DND-41 (cell line): ENCODE data around the gene SLIT1.

Source experiments
- ATAC-seq: fragments of 200-7000 bp; cut with Tn5 transposase; 3 replicates; pipeline ENCODE4 v1.9.1; 2021; ENCODE audit warnings: low read depth; ENCODE audit not compliant: insufficient read depth
- DNase-seq: peaks from one replicate; pipeline ENCODE4 v3.0.0-alpha.2; 2020
- H2AFZ ChIP-seq: 2 replicates; pipeline ENCODE4 v1.6.0; 2012; ENCODE audit warnings: low read depth, low read length
- H3K27ac ChIP-seq: 2 replicates; pipeline ENCODE4 v1.5.1; 2012; ENCODE audit warnings: low read length, inconsistent platforms
- H3K27me3 ChIP-seq: fragments of 200-600 bp; sonication (generic); 2 replicates; pipeline ENCODE4 v1.6.0; 2012; ENCODE audit warnings: low read length, mild to moderate bottlenecking, inconsistent platforms; ENCODE audit not compliant: insufficient read depth, poor library complexity
- H3K36me3 ChIP-seq: 2 replicates; pipeline ENCODE4 v1.5.1; 2012; ENCODE audit warnings: low read length, inconsistent platforms; ENCODE audit not compliant: insufficient read depth
- H3K4me1 ChIP-seq: 2 replicates; pipeline ENCODE4 v1.5.1; 2012; ENCODE audit warnings: mild to moderate bottlenecking, low read length; ENCODE audit not compliant: insufficient read depth
- H3K4me2 ChIP-seq: 2 replicates; pipeline ENCODE4 v1.6.0; 2012; ENCODE audit warnings: mild to moderate bottlenecking, moderate library complexity, low read length, inconsistent platforms; ENCODE audit not compliant: insufficient read depth
- H3K4me3 ChIP-seq, 2 experiments: fragments of 200-600 bp in 1 of 2; shearing (Covaris generic) in 1 of 2; 2 replicates each; pipeline ENCODE4 v1.5.1; 2012 to 2016; ENCODE audit warnings: inconsistent platforms in 2 of 2, low read length in 2 of 2, mild to moderate bottlenecking in 2 of 2, low read depth in 1 of 2, moderate library complexity in 1 of 2
- H3K79me2 ChIP-seq: 2 replicates; pipeline ENCODE4 v1.6.0; 2012; ENCODE audit warnings: low read length, inconsistent platforms; ENCODE audit not compliant: insufficient read depth
- H3K9ac ChIP-seq: 2 replicates; pipeline ENCODE4 v1.6.0; 2012; ENCODE audit warnings: low read depth, mild to moderate bottlenecking, inconsistent platforms, low read length, moderate library complexity
- H3K9me3 ChIP-seq: 2 replicates; pipeline ENCODE4 v1.5.1; 2012; ENCODE audit warnings: low read length, moderate library complexity, mild to moderate bottlenecking, inconsistent platforms; ENCODE audit not compliant: insufficient read depth, severe bottlenecking
- H4K20me1 ChIP-seq: 2 replicates; pipeline ENCODE4 v1.6.0; 2012; ENCODE audit warnings: low read length; ENCODE audit not compliant: insufficient read depth
- CTCF ChIP-seq: IDR thresholded peaks from 2 replicates; pipeline ENCODE4 v1.5.1; 2012; ENCODE audit warnings: borderline replicate concordance, low read length, moderate library complexity, mild to moderate bottlenecking; ENCODE audit not compliant: poor library complexity, severe bottlenecking; ENCODE audit errors: extremely low read depth
- EZH2 ChIP-seq: IDR thresholded peaks from 3 replicates; pipeline ENCODE4 v1.6.1; 2012; ENCODE audit warnings: borderline replicate concordance, low read depth, mild to moderate bottlenecking, moderate library complexity, low read length, inconsistent platforms; ENCODE audit not compliant: severe bottlenecking

The SLIT1 gene

GRCh38 chr10:97176226-97176625 lies 9.5 kb downstream of the SLIT1 start:
- H3K79me2 ChIP-seq: no peaks in the 10 kb centered on the region
- no peaks in the 10 kb centered on the region for H3K9me3 ChIP-seq
- no peaks in the 10 kb centered on the region for H4K20me1 ChIP-seq
- H3K27me3 ChIP-seq: peaks cover 19% of the 10 kb centered on the region
- ATAC-seq: no peak
- no peak overlapping the region for H3K27ac ChIP-seq
- H3K4me3 ChIP-seq: no peak overlapping the region
- no peak overlapping the region for H3K9ac ChIP-seq
- TF ChIP-seq EZH2 (no peak), CTCF (no peak)
- no peaks in the 10 kb centered on the region for H3K36me3 ChIP-seq
- no peak for DNase-seq
- H3K4me1 ChIP-seq: no peaks in the 10 kb centered on the region
- H3K4me2 ChIP-seq: no peak overlapping the region
- no peak overlapping the region for H2AFZ ChIP-seq

- no peak overlapping the region for H3K27ac ChIP-seq
- ATAC-seq (no peak), DNase-seq (no peak)
- no peak overlapping the region for H2AFZ ChIP-seq
- no peaks in the 10 kb centered on the region for H3K9me3 ChIP-seq
- TF ChIP-seq CTCF: no peak
- no peak for TF ChIP-seq EZH2
- no peaks in the 10 kb centered on the region for H3K79me2 ChIP-seq
- no peaks in the 10 kb centered on the region for H3K4me1 ChIP-seq
- H3K36me3 ChIP-seq: no peaks in the 10 kb centered on the region
- H3K4me3 ChIP-seq: no peak overlapping the region
- peaks cover 19% of the 10 kb centered on the region for H3K27me3 ChIP-seq
- no peaks in the 10 kb centered on the region for H4K20me1 ChIP-seq
- no peak overlapping the region for H3K9ac ChIP-seq
- H3K4me2 ChIP-seq: no peak overlapping the region
These were observed 10.2 kb downstream of the SLIT1 start for GRCh38 chr10:97175586-97175985.

- DNase-seq (no peak), ATAC-seq (no peak)
- Histone ChIP-seq H3K4me1 (no peaks in the 10 kb centered on the region), H3K9ac (no peak overlapping the region), H3K36me3 (no peaks in the 10 kb centered on the region), H3K27ac (no peak overlapping the region), H2AFZ (no peak overlapping the region), H3K4me3 (no peak overlapping the region), H4K20me1 (no peaks in the 10 kb centered on the region), H3K27me3 (peaks cover 19% of the 10 kb centered on the region), H3K9me3 (no peaks in the 10 kb centered on the region), H3K79me2 (no peaks in the 10 kb centered on the region), H3K4me2 (no peak overlapping the region)
- TF ChIP-seq EZH2 (no peak), CTCF (no peak)
These were observed 10.8 kb downstream of the SLIT1 start for GRCh38 chr10:97174941-97175340.

GRCh38 chr10:97174276-97174775 lies 11.4 kb downstream of the SLIT1 start:
- no peaks in the 10 kb centered on the region for H4K20me1 ChIP-seq
- no peak for DNase-seq

More at GRCh38 chr10:97174276-97174775, 11.4 kb downstream of the SLIT1 start:
- Histone ChIP-seq H3K79me2 (no peaks in the 10 kb centered on the region), H3K9ac (no peak overlapping the region), H2AFZ (no peak overlapping the region), H3K4me2 (no peak overlapping the region), H3K9me3 (no peaks in the 10 kb centered on the region), H3K27me3 (peaks cover 19% of the 10 kb centered on the region), H3K27ac (no peak overlapping the region), H3K4me3 (no peak overlapping the region), H3K36me3 (no peaks in the 10 kb centered on the region), H3K4me1 (no peaks in the 10 kb centered on the region)
- ATAC-seq: no peak
- TF ChIP-seq EZH2 (no peak), CTCF (no peak)
